ENCODE results near the gene MBD3L3. TPM values are rescaled to one million over a fixed set of nuclear protein-coding genes. Genes with fewer than 3 reads are reported as not detected.

The MBD3L3 gene
- total and polyA plus RNA-seq, 10 of the 15 experiments (the other 5 are each of a cell fraction or from before 2014, with no cell fraction given), result not detected

Other genes starting within 250 kb of the MBD3L3 start
- gene ADGRE1, start 171.1 kb downstream of the MBD3L3 start, total RNA-seq (2014; rRNA removed), result 10.2 and 11.3 TPM in 2 replicates
- gene ADGRE1, start 171.1 kb downstream of the MBD3L3 start, total RNA-seq (2014; rRNA removed; fragmentation: Illumina TruSeq; extraction: Trizol), result 8.4 and 9.4 TPM in 2 replicates
- gene ADGRE1, start 171.1 kb downstream of the MBD3L3 start, total RNA-seq (2021), result 7.9 and 8.9 TPM in 2 replicates
- 25.7 and 35.7 TPM in 2 replicates for gene ADGRE1, start 171.1 kb downstream of the MBD3L3 start, polyA plus RNA-seq (2011; rRNA removed)
- gene ADGRE1, start 171.1 kb downstream of the MBD3L3 start, polyA plus RNA-seq (2014; fragmentation: Illumina TruSeq; extraction: Trizol), result 11.6 and 12.7 TPM in 2 replicates
- gene ADGRE1, start 171.1 kb downstream of the MBD3L3 start, polyA plus RNA-seq (2014; fragmentation: Nextera tagmentation; extraction: Ambion mirVana), result 10 to 100 TPM; 14.4 to 23.7 TPM
- 9.4 and 9.7 TPM in 2 replicates for gene ADGRE1, start 171.1 kb downstream of the MBD3L3 start, polyA plus RNA-seq (2014; rRNA removed)
- gene ADGRE1, start 171.1 kb downstream of the MBD3L3 start, polyA plus RNA-seq (2016; fragmentation: Nextera tagmentation; extraction: Ambion mirVana), result 1 to 10 TPM; 8.6 TPM
- not detected in 2 replicates for gene MBD3L2B, start 37.2 kb downstream of the MBD3L3 start, total RNA-seq (2014; rRNA removed)
- gene MBD3L2B, start 37.2 kb downstream of the MBD3L3 start, total RNA-seq (2014; rRNA removed; fragmentation: Illumina TruSeq; extraction: Trizol), result not detected in 2 replicates
- not detected in 2 replicates for gene MBD3L2B, start 37.2 kb downstream of the MBD3L3 start, total RNA-seq (2021)
- 0.10 TPM in 1 of 2 replicates, not detected in the other for gene MBD3L2B, start 37.2 kb downstream of the MBD3L3 start, polyA plus RNA-seq (2011; rRNA removed)
- not detected in 2 replicates for gene MBD3L2B, start 37.2 kb downstream of the MBD3L3 start, polyA plus RNA-seq (2014; fragmentation: Illumina TruSeq; extraction: Trizol)
- not detected for gene MBD3L2B, start 37.2 kb downstream of the MBD3L3 start, polyA plus RNA-seq (2014; fragmentation: Nextera tagmentation; extraction: Ambion mirVana)
- gene MBD3L2B, start 37.2 kb downstream of the MBD3L3 start, polyA plus RNA-seq (2014; rRNA removed), result not detected in 2 replicates
- gene MBD3L2B, start 37.2 kb downstream of the MBD3L3 start, polyA plus RNA-seq (2016; fragmentation: Nextera tagmentation; extraction: Ambion mirVana), result not detected
- gene MBD3L5, start 28.1 kb downstream of the MBD3L3 start, total RNA-seq (2014; rRNA removed), result not detected in 2 replicates
- not detected in 2 replicates for gene MBD3L5, start 28.1 kb downstream of the MBD3L3 start, total RNA-seq (2014; rRNA removed; fragmentation: Illumina TruSeq; extraction: Trizol)
- gene MBD3L5, start 28.1 kb downstream of the MBD3L3 start, total RNA-seq (2021), result not detected in 2 replicates
- gene MBD3L5, start 28.1 kb downstream of the MBD3L3 start, polyA plus RNA-seq (2011; rRNA removed), result not detected in 2 replicates
- gene MBD3L5, start 28.1 kb downstream of the MBD3L3 start, polyA plus RNA-seq (2014; fragmentation: Illumina TruSeq; extraction: Trizol), result not detected in 2 replicates
- not detected for gene MBD3L5, start 28.1 kb downstream of the MBD3L3 start, polyA plus RNA-seq (2014; fragmentation: Nextera tagmentation; extraction: Ambion mirVana)
- gene MBD3L5, start 28.1 kb downstream of the MBD3L3 start, polyA plus RNA-seq (2014; rRNA removed), result not detected in 2 replicates
- not detected for gene MBD3L5, start 28.1 kb downstream of the MBD3L3 start, polyA plus RNA-seq (2016; fragmentation: Nextera tagmentation; extraction: Ambion mirVana)
- gene MBD3L4, start 18.5 kb downstream of the MBD3L3 start, total RNA-seq (2014; rRNA removed), result not detected in 2 replicates
- gene MBD3L4, start 18.5 kb downstream of the MBD3L3 start, total RNA-seq (2014; rRNA removed; fragmentation: Illumina TruSeq; extraction: Trizol), result not detected in 2 replicates
- gene MBD3L4, start 18.5 kb downstream of the MBD3L3 start, total RNA-seq (2021), result not detected in 2 replicates
- not detected in 2 replicates for gene MBD3L4, start 18.5 kb downstream of the MBD3L3 start, polyA plus RNA-seq (2011; rRNA removed)
- gene MBD3L4, start 18.5 kb downstream of the MBD3L3 start, polyA plus RNA-seq (2014; fragmentation: Illumina TruSeq; extraction: Trizol), result not detected in 2 replicates
- not detected for gene MBD3L4, start 18.5 kb downstream of the MBD3L3 start, polyA plus RNA-seq (2014; fragmentation: Nextera tagmentation; extraction: Ambion mirVana)
- gene MBD3L4, start 18.5 kb downstream of the MBD3L3 start, polyA plus RNA-seq (2014; rRNA removed), result not detected in 2 replicates
- not detected for gene MBD3L4, start 18.5 kb downstream of the MBD3L3 start, polyA plus RNA-seq (2016; fragmentation: Nextera tagmentation; extraction: Ambion mirVana)
- gene MBD3L2, start 9.4 kb downstream of the MBD3L3 start, total RNA-seq (2014; rRNA removed), result not detected in 2 replicates
- not detected in 2 replicates for gene MBD3L2, start 9.4 kb downstream of the MBD3L3 start, total RNA-seq (2014; rRNA removed; fragmentation: Illumina TruSeq; extraction: Trizol)
- not detected in 2 replicates for gene MBD3L2, start 9.4 kb downstream of the MBD3L3 start, total RNA-seq (2021)
- not detected in 2 replicates for gene MBD3L2, start 9.4 kb downstream of the MBD3L3 start, polyA plus RNA-seq (2011; rRNA removed)
- not detected in 2 replicates for gene MBD3L2, start 9.4 kb downstream of the MBD3L3 start, polyA plus RNA-seq (2014; fragmentation: Illumina TruSeq; extraction: Trizol)
- gene MBD3L2, start 9.4 kb downstream of the MBD3L3 start, polyA plus RNA-seq (2014; fragmentation: Nextera tagmentation; extraction: Ambion mirVana), result not detected
- not detected in 2 replicates for gene MBD3L2, start 9.4 kb downstream of the MBD3L3 start, polyA plus RNA-seq (2014; rRNA removed)
- gene MBD3L2, start 9.4 kb downstream of the MBD3L3 start, polyA plus RNA-seq (2016; fragmentation: Nextera tagmentation; extraction: Ambion mirVana), result not detected
- gene ZNF557, start 11.0 kb upstream of the MBD3L3 start, total RNA-seq (2014; rRNA removed), result 11.0 and 12.4 TPM in 2 replicates
- gene ZNF557, start 11.0 kb upstream of the MBD3L3 start, total RNA-seq (2014; rRNA removed; fragmentation: Illumina TruSeq; extraction: Trizol), result 10.9 and 11.4 TPM in 2 replicates
- gene ZNF557, start 11.0 kb upstream of the MBD3L3 start, total RNA-seq (2021), result 10.7 and 12.1 TPM in 2 replicates
- gene ZNF557, start 11.0 kb upstream of the MBD3L3 start, polyA plus RNA-seq (2011; rRNA removed), result 10.4 and 11.8 TPM in 2 replicates
- 4.8 and 5.0 TPM in 2 replicates for gene ZNF557, start 11.0 kb upstream of the MBD3L3 start, polyA plus RNA-seq (2014; fragmentation: Illumina TruSeq; extraction: Trizol)
- 1 to 10 TPM; 5.0 to 5.5 TPM for gene ZNF557, start 11.0 kb upstream of the MBD3L3 start, polyA plus RNA-seq (2014; fragmentation: Nextera tagmentation; extraction: Ambion mirVana)
- gene ZNF557, start 11.0 kb upstream of the MBD3L3 start, polyA plus RNA-seq (2014; rRNA removed), result 3.8 and 3.9 TPM in 2 replicates
- 1 to 10 TPM; 8.1 to 10.0 TPM for gene ZNF557, start 11.0 kb upstream of the MBD3L3 start, polyA plus RNA-seq (2016; fragmentation: Nextera tagmentation; extraction: Ambion mirVana)
- gene INSR, start 235.7 kb upstream of the MBD3L3 start, total RNA-seq (2014; rRNA removed), result 21.1 and 24.1 TPM in 2 replicates
- 14.0 and 14.8 TPM in 2 replicates for gene INSR, start 235.7 kb upstream of the MBD3L3 start, total RNA-seq (2014; rRNA removed; fragmentation: Illumina TruSeq; extraction: Trizol)
- gene INSR, start 235.7 kb upstream of the MBD3L3 start, total RNA-seq (2021), result 34.5 and 34.6 TPM in 2 replicates
- gene INSR, start 235.7 kb upstream of the MBD3L3 start, polyA plus RNA-seq (2011; rRNA removed), result 17.8 and 34.9 TPM in 2 replicates
- 8.3 and 11.2 TPM in 2 replicates for gene INSR, start 235.7 kb upstream of the MBD3L3 start, polyA plus RNA-seq (2014; fragmentation: Illumina TruSeq; extraction: Trizol)
- 1 to 10 TPM; 4.2 to 8.0 TPM for gene INSR, start 235.7 kb upstream of the MBD3L3 start, polyA plus RNA-seq (2014; fragmentation: Nextera tagmentation; extraction: Ambion mirVana)
- gene INSR, start 235.7 kb upstream of the MBD3L3 start, polyA plus RNA-seq (2014; rRNA removed), result 19.9 and 20.4 TPM in 2 replicates
- 10 to 100 TPM in 1 of 2 experiments, 1 to 10 TPM in 1; 9.9 to 12.4 TPM for gene INSR, start 235.7 kb upstream of the MBD3L3 start, polyA plus RNA-seq (2016; fragmentation: Nextera tagmentation; extraction: Ambion mirVana)

Data from GM12878 (cell line).